Activated naive CD4-positive, alpha-beta T cell treated with Interleukin-2 at 50 U/mL for 16 hours (primary cell): Measurements from ENCODE around the gene GPR84.
"Not testable (repeated sequence)": the region's sequence is repeated elsewhere in the genome, so short reads cannot be mapped to it uniquely, and the experiment has no call there.

Experiments
- DNase-seq: peaks from one replicate; pipeline ENCODE4 v3.0.0-alpha.2; 2020

GPR84 gene

DNA sequence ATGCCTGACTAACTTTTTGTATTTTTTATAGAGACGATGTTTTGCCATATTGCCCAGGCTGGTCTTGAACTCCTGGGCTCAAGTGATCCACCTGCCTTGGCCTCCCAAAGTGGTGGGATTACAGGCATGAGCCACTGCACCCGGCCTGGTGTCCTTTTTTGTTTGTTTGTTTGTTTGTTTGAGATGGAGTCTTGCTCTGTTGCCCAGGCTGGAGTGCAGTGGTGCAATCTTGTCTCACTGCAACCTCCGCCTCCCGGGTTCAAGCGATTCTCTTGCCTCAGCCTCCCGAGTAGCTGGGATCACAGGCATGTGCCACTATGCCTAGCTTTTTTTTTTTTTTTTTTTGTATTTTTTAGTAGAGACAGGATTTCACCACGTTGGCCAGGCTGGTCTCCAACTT is 10.0 kb downstream of the GPR84 start:
- DNase-seq, result not testable (repeated sequence)

DNA sequence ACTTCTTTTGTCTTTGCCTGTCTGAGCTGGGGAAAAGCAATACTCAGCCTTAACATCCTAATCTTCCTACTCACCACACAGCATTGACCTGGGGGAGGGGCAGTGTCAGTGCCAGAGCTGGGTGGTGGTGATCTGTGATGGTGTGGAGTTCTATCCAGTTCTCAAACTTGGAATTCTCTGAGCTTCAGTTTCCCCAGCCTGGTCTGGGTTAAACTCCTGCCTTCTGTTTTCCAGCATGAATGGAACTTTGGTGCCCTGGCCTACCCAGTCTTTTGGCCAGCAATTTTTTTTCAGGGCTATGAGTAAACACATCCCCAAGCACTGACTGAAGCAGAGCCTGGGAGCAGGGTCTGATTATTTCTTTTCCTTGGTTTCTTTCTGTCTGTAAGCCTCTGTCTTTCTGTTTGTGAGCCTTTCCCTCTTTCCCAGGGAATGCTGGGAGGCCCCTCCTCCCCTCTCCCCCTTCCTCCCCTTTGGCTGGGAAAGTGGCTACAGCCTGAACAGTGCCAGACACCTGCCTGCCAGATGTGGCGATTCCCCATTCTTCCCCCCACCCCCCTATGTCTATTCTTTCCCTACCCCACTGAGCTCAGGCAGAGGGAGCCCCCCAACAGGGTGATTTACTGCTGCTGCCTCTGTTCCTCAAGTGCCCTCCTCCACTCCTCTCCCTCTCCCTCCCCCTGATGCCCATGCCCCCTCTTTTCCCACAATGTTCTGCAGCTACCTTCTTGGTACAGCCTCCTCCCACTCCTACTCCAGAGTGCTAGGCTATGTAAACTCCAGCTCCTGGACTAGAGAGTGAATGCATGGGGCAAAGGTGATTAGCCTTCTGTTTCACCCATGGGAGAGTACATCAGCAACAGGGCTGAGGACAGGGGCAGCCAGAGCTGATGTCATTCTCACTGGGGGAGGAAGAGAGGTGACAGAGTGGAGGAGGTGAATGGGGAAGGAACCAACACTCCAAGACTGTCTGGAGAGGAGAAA is 11.1 kb downstream of the GPR84 start:
- no peak for DNase-seq

DNA sequence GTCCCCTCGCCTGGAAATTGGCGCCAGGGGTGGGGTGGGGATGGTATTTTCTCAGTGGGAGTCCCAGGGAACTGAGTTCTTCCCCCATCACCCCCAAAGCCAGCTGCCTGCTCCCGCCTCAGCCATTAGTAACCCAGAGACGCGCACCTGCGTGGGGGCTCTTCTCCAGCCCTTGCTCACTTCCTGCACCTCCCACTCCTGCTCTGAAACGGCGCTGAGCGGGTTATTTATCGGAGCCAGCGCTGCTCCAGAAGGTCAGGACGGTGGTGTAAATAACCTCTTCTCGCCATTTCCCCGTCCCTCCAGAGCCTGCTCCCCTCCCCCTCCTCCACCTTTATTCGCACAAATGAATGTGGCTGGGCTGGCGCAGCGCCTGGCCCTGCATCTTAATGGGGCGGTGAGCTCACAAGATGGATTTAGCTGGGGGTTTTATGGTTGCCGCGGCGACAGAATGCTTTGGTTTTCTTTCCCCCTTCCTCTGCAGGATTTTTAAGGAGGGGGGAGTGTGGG is 12.2 kb downstream of the GPR84 start:
- peak; percentile 38 for DNase-seq

DNA sequence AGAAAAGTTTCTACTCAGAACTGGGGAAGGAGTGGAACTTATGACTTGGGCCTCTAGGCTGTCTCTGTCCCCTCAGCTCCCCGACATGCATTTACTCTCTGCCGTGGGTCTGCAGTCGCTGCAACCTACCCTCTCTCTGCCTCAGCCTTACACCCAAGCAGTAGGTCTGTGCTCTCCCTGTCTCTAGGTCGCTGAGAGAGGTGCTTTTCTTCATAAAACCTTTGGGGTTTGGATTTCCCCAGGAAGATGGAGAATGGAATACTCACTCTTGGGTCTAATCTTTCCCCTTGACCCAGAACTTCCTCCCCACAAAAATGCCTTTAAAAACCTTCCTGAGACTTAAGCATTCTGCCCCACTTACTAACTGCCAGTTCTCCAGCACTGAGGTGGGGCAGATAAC is 12.9 kb downstream of the GPR84 start:
- DNase-seq, result no peak

DNA sequence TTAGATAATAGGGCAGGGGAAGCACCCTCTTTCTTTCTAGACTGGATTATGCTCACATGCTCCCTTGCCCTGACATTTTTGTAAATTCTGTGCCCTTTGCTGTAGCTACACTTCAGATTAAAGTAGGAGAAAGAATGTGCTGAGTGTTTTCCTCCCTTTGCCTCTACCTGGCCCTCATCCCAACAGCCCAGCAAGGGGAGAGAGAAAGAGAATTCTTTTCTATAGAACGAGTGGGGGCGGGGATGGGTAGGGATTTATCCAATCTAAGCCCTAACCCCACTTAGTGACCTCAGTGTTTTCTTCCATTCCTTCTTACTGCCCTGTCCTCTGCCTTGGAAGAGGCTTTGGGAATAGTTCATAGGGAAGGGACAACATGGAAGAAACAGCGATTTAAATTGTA is 13.5 kb downstream of the GPR84 start:
- no peak for DNase-seq

DNA sequence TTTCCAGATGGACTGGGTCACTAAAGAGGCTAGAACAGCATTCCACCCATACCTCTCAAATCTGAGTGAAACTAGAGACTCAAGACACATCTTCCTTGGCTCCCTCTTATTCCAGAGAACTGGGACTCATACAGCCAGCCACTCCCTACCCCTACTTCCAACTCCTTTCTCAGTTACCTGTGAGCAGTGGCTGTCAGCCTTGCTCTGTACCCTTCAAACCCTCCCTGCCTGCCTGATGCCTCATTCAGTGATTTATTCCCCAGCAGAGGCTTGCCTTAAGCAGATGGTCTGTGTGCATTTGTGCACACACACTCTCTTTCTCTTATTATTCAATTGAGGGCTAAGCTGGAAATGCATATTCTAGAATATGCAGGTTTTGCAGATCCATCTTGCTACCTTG is 14.6 kb downstream of the GPR84 start:
- no peak for DNase-seq

DNA sequence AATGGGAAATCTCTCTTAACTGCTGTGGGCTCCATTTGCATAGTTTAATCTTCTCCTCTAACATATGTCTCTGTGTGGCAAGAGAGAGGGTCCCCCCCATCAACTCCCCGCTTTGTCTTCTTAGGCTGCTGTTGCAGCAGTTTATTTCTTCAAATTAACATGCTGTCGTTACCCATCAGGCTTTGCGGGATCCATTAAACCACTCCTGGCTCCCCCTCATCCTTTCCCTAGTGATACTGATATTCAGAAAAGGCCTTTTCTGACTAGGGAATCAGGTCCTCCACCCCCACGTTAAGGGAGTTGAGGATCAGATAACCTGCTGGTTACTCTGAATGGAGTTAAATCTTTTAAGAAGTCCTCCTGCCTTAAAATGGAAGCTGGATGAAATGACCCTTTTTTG is 15.2 kb downstream of the GPR84 start:
- DNase-seq, result no peak

DNA sequence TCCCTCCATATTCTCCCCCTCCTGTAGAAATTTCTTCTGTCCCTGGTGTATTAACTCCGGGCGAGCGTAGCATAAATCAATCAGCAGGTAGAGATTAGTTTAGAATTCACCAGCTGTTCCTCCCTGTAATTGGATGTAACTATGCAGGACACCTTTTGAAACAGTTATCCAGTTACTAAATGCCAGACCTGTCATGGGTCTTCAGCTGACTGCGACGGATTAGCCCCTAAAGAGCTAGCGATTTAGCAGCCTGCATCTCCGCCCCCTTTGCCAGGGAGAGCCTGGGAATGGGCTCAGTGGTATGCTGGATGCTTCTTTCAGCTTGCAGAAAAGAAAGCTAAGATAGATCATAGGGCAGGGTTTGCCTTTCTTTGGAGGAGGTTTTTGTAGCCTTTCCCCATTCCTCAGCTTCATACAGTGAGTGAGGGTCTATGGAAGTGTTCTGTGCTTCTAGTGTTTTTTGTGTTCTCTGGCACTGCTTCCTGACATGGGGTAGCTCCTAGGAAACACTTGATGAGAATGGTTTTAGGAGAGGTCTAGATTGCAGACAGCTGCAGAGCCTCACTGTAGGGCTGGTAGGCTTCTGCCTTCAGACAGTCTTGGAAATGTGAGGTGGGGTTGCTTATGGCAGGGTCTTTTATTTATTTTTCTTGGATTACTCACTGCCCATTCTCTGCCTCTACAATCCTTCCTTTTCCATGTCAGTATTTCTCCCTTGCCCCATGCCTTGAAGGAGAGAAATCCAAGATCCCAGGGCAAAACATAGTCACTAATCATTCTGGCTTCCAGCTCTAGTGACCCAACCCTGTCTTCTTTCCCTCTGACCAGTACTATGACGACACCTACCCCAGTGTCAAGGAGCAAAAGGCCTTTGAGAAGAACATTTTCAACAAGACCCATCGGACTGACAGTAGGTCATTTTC is 22.6 kb downstream of the GPR84 start:
- DNase-seq, result no peak

DNA sequence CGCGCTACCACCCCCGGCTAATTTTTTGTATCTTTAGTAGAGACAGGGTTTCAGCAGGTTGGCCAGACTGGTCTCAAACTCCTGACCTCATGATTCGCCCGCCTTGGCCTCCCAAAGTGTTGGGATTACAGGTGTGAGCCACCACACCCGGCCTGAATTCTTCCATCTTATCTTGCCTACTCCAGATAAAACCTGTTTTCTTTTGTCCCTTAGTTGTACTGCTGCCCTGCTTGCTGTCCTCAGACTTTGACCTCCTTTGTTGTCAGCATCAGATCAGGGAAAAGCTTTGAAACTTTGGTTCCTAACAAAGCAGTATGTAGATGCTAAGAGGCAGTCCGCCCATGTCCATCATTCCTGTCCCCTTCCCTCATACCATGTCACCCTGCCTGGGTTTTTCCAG is 23.4 kb downstream of the GPR84 start:
- DNase-seq, result no peak

DNA sequence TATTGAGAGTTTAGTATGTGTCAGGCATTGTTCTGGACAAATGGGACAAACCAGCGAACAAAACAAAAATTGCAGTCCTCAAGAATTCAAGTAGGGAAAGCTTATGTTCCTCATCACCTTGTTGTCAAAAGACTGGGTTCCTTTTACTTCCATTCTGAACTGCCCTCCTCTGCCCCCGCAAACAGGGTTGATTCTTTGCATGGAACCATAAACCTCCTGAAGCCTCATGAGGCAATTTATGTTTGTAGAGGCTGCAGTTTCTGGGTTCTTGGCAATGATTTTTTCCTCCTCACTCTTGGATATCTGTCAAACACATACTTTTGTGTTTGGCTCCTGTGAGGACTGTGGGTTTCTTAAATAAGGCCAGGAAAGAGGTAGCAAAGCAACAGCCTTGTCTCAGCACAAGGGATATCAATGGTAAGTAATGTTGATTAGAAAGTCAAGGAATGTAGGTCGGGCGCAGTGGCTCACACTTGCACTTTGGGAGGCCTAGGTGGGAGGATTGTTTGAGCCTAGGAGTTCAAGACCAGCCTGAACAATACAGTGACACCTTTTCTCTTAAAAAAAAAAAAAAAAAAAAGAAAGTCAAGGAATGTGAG is 25.5 kb downstream of the GPR84 start:
- no peak for DNase-seq

DNA sequence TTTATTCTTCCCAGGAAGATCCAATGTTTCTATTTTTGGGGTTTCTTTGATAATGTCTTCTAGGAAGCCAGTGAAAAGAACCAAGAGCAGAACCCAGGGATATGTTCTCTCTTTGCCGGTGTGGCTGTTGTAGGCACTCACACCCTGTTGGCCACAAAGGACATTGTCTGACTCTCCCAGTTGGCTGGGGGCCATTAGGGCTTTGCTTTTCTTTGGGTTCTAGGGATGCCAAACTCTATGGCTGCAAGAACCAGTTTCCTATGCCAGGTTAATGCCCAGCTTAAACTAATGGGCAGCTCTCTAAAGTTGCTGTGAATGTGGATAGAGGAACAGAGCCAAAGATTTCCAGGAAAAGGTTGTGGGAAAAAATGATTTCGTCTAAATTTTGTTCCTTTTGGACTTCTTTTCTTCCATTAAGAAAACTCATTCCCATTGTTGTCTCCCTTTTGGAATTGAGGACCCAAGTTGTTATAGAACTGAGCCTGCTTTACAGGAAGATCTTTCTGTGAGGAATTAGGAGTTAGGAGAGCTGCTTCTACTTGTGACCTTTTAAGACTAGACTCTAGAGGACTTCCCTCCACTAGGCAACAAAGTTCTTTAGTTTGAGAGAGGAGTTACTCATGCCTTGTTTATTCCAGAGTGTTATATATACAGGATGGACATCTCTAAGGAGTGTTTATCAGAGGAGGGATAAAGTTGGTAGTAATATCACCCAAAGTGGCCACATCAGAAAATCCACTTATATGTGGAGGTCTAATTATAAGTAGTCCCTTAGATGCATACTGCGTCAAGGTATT is 26.2 kb downstream of the GPR84 start:
- no peak for DNase-seq

DNA sequence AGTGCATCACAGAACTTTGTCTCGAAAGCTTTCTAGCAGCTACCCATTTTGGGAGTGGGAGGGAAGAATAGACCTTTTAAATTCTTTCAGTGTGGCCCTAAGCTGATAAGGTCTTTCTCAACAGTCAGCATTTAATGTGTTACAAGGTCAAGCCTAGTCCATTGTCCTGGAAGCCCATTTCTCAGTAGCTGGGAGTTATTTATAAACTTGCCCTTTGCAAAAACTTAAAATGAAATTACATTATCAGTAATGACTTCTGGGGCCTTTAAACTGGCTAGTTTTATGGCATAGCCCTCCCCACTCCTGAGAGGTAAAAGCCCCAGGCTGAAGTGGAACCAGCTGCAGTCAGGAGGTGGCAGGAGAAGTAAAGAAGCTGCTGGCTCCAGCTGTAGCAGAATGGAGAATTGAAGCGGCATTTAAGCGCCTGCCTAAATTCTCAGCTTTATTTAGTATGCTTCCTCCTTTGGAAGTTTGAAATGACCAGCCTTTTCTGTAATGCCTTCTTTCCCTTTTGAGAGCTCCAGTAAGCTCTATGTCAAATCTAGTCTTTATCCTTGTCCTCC is 26.9 kb downstream of the GPR84 start:
- DNase-seq, result no peak

DNA sequence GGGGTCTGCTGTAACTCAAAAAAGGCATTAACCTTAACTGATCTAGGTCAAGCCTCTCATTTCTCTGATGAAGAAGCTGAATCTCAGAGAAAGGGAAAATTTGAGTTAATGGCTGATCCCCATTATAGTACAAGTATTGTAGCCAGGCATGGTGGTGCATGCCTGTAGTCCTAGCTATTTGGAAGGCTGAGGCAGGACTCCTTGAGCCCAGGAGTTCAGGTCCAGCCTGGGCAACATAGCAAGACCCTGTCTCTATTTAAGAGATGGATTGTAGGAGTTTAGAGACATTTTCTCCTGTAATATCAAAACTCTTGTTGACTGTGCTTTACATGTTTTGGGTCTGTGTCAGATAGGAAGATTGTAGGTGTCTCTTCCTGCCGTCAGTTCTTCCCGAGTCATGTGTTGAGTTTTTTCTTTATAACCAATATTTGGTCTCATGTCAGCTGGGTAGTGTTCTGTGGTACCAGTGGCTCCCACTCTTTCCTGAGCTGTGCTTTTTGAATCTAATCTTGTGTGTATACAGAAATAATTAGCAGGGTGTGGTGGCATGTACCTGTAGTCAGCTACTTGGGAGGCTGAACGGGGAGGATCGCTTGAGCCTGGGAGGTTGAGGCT is 30.8 kb downstream of the GPR84 start:
- DNase-seq, result no peak

DNA sequence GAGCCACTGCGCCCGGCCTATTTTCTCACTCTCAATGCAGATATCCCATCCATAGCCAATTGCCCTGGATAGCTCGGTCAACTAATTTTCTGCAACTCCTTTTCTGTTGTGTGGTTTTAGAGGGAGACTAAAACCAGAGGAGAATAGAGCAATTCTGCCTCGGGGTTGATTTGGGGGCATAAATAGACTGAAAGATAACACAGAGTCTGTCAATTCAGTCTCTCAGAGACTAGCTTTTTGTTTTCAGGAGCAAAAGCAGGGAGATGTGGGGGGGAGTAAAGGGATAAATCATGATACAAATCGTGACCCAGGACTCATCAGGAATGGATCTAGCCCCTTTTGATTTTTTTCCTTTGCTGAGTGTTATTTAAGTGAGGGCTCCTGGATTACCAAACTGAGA is 32.8 kb downstream of the GPR84 start:
- no peak for DNase-seq

DNA sequence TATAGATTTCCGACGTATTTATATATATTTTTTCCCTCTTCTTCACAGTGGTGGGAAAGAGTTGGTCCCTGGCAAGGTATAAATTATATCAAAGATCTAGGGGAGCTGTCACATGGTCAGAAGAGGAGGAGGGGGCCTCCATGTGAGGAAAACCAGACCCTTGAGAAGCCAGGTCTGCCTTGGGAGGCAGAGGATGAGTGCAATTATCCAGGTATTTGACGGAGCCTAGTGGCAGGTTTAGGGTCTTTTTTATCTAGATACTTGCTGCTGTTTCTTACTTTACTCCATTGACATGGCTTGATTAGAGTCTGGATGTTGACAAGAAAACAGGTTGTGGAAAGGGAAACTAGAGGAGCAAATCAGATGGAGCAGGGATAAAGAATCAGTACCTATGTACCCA is 33.8 kb downstream of the GPR84 start:
- DNase-seq, result no peak

DNA sequence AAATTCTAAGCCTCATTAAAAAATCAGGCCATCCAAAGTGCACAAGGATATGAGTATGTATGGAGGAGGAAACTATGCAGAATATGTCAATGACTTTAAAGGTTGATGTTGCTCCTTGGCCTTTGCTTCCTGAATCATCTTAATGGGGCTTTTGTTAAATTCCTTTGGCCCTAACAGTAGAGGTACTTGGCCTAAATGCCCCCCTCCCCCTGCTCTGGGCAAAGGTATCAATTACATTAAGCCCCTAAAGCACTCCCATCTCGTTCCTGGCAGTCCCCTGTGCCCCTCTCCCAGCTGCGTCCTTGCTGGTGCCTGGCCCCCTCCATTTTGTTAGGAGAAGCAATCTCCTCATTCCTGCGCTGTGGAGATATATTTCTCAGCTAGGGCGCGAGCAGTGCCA is 34.5 kb downstream of the GPR84 start:
- no peak for DNase-seq

DNA sequence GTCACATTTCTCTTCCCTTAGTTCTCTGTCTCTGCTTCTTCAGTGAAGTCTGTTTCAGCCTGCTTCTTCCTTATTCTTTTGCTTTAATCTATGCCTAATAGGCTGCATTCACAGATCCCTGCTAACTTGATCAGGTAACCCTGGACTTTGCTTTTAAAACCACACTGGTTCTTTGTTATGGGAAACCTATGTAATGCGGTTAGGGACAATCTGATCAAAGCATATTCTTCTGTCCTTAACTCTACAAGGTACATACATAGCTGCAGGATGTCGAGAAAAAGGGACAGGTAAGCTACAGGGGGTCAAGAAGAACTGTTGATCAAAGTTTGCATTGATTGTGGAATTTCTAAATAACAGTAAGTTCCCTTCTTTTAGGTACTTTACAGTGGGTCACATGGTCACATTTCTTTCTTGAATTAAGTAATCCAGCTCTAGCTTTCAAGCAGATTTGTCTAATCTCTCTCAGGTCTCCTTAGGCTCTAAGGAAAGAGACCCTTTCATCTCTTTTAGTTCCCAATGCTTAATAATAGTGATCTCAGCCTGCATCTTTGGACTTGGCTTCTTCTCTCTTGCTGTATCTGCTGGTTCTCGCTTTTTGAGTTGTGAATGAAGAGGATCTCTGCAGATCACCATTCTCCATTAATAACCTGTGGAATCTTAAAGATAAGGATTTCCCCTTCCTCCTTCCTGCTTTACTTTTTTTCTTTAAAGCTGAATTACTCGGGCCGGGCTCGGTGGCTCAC is 35.5 kb downstream of the GPR84 start:
- no peak for DNase-seq

DNA sequence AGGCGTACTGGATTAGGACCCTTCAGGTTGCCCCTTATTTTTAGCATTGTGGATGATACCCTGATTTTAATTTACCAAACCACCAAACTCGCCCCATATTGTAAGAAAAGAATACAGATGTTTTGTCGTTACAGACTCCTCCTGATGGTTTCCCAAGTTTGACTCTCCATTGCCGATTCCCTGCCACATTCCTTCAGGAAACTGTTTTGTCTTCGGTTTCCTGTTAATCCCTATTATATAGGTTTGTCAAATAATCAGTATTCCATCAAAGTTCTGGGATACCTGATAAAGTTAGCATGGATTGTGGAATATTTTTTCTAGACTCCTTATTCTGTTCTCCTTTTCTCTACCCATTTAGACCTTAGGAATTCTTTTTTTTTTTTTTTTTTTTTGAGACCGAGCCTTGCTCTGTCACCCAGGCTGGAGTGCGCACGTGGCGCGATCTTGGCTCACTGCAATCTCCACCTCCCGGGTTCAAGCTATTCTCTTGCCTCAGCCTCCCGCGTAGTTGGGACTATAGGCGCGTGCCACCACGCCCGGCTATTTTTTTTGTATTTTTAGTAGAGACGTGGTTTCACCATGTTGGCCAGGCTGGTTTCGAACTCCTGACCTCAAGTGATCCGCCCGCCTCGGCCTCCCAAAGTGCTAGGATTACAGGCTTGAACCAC is 38.7 kb downstream of the GPR84 start:
- not testable (repeated sequence) for DNase-seq

DNA sequence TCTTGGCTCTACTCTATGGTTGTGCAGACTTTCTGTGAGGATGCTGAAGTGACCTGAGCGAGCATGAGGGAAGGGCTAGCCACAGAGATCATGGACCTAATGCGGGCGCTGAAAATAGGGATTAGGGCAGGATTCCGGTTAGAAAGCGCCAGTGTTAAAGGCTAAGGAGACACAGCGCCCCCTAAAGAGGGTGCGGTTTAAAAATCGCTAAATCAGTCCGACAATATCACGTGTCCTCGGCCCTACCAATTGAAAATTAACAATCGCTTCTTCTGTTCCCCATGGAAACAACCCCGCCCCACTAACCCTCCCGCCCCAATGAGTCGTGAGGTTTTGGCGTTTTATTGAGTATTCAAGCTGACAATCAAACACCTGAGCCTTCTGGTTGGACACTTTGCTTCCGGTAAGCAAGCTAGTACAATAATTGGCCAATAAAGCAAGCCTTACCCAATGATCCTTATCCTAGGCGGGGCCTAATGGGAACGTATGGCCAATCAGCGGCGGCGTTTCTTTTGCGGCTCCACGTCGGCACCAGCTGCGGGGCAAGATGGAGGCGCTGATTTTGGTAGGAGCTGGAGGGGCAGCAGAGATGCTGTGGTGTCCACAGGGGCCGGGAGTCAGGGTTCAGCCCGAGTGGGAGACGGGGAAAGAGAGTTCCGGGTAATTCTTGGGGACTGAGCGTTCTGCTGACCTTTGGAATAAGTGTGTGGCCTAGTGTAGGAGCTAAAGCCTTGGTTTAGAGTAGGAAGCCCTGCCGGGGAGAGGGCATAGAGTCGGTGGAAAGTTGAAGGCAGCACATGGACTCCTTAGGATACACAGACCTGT is 39.5 kb downstream of the GPR84 start, which contains the start of gene COPZ1:
TSS of gene COPZ1 (plus strand) at position 515 of the 825 bp plus-strand sequence. CDS start at position 548, 33 bp downstream.
- peak; percentile 93 for DNase-seq
